Measurements from ENCODE around the gene PRPF18.
"Not testable (repeated sequence)": the region's sequence is repeated elsewhere in the genome, so short reads cannot be mapped to it uniquely, and the experiment has no call there.

Gene PRPF18
- long read RNA-seq, donor 1, transcript PRPF18-202 (10 exons, 1,717 nt): major isoform, 8 of 8 reads
- long read RNA-seq, donor 1, partial matches to known transcripts: 0 of 8 reads
- long read RNA-seq, donor 1, other reads (novel, unspliced or antisense): 0 of 8 reads
- long read RNA-seq, donor 2, transcript PRPF18-202 (10 exons, 1,717 nt): major isoform, 7 of 7 reads
- long read RNA-seq, donor 2, partial matches to known transcripts: 0 of 7 reads
- long read RNA-seq, donor 2, other reads (novel, unspliced or antisense): 0 of 7 reads
- long read RNA-seq, donor 3, transcript PRPF18-202 (10 exons, 1,717 nt): major isoform, 11 of 11 reads
- long read RNA-seq, donor 3, partial matches to known transcripts: 0 of 11 reads
- long read RNA-seq, donor 3, other reads (novel, unspliced or antisense): 0 of 11 reads
- long read RNA-seq, donor 4, transcript PRPF18-202 (10 exons, 1,717 nt): major isoform, 8 of 8 reads
- long read RNA-seq, donor 4, partial matches to known transcripts: 0 of 8 reads
- long read RNA-seq, donor 4, other reads (novel, unspliced or antisense): 0 of 8 reads
- long read RNA-seq, donor 5, partial matches to known transcripts: 0 of 3 reads
- long read RNA-seq, donor 5, other reads (novel, unspliced or antisense): 0 of 3 reads
- long read RNA-seq, donor 6, transcript PRPF18-202 (10 exons, 1,717 nt): major isoform, 9 of 9 reads
- long read RNA-seq, donor 6, partial matches to known transcripts: 0 of 9 reads
- long read RNA-seq, donor 6, other reads (novel, unspliced or antisense): 0 of 9 reads
- long read RNA-seq, donor 7, transcript PRPF18-202 (10 exons, 1,717 nt): major isoform, 16 of 16 reads
- long read RNA-seq, donor 7, partial matches to known transcripts: 0 of 16 reads
- long read RNA-seq, donor 7, other reads (novel, unspliced or antisense): 0 of 16 reads
- long read RNA-seq, donor 8, partial matches to known transcripts: 0 of 3 reads
- long read RNA-seq, donor 8, other reads (novel, unspliced or antisense): 0 of 3 reads

- peak; percentile 84 for DNase-seq
Measured at GRCh38 chr10:13586676-13587355, at the start of gene PRPF18. Gene PRPF18, plus strand, starts transcription at chr10:13586965. Its CDS starts 122 bp downstream, at chr10:13587087.

- DNase-seq: not testable (repeated sequence)
Measured at GRCh38 chr10:13537985-13538384, 48.8 kb upstream of the PRPF18 start.

- no peak for DNase-seq
Measured at GRCh38 chr10:13542533-13542932, 44.2 kb upstream of the PRPF18 start.

- DNase-seq: no peak
Measured at GRCh38 chr10:13550802-13551201, 36.0 kb upstream of the PRPF18 start.

- DNase-seq: peak; percentile 32
Measured at GRCh38 chr10:13555884-13556510, 30.8 kb upstream of the PRPF18 start.

GRCh38 chr10:13559124-13559700, 27.6 kb upstream of the PRPF18 start:
- no peak for DNase-seq

- no peak for DNase-seq
Measured at GRCh38 chr10:13560597-13560996, 26.2 kb upstream of the PRPF18 start.

- no peak for DNase-seq
Measured at GRCh38 chr10:13563481-13564445, 23.0 kb upstream of the PRPF18 start.

- no peak for DNase-seq
Measured at GRCh38 chr10:13564576-13564975, 22.2 kb upstream of the PRPF18 start.

GRCh38 chr10:13567030-13567429, 19.7 kb upstream of the PRPF18 start:
- DNase-seq: no peak

GRCh38 chr10:13571541-13571940, 15.2 kb upstream of the PRPF18 start:
- no peak for DNase-seq

- DNase-seq: no peak
Measured at GRCh38 chr10:13573960-13574359, 12.8 kb upstream of the PRPF18 start.

- DNase-seq: no peak
Measured at GRCh38 chr10:13585195-13585751, 1.5 kb upstream of the PRPF18 start.

- no peak for DNase-seq
Measured at GRCh38 chr10:13585943-13586342, 822 bp upstream of the PRPF18 start.

GRCh38 chr10:13587391-13587790, 626 bp downstream of the PRPF18 start:
- peak; percentile 7 for DNase-seq

GRCh38 chr10:13589316-13589715, 2.6 kb downstream of the PRPF18 start:
- DNase-seq: no peak

- no peak for DNase-seq
Measured at GRCh38 chr10:13590886-13591285, 4.1 kb downstream of the PRPF18 start.

- no peak for DNase-seq
Measured at GRCh38 chr10:13592306-13592705, 5.5 kb downstream of the PRPF18 start.

- no peak for DNase-seq
Measured at GRCh38 chr10:13593535-13593934, 6.8 kb downstream of the PRPF18 start.

- no peak for DNase-seq
Measured at GRCh38 chr10:13594641-13595040, 7.9 kb downstream of the PRPF18 start.
